Measurements from ENCODE around the gene CLMN. TPM values are rescaled to one million over a fixed set of nuclear protein-coding genes. Genes with fewer than 3 reads are reported as not detected.

Gene CLMN
- total and polyA plus RNA-seq, 2 of the 13 experiments (the other 11 are each of a cell fraction or from before 2014, with no cell fraction given): 15.1 to 16.7 TPM

DNA sequence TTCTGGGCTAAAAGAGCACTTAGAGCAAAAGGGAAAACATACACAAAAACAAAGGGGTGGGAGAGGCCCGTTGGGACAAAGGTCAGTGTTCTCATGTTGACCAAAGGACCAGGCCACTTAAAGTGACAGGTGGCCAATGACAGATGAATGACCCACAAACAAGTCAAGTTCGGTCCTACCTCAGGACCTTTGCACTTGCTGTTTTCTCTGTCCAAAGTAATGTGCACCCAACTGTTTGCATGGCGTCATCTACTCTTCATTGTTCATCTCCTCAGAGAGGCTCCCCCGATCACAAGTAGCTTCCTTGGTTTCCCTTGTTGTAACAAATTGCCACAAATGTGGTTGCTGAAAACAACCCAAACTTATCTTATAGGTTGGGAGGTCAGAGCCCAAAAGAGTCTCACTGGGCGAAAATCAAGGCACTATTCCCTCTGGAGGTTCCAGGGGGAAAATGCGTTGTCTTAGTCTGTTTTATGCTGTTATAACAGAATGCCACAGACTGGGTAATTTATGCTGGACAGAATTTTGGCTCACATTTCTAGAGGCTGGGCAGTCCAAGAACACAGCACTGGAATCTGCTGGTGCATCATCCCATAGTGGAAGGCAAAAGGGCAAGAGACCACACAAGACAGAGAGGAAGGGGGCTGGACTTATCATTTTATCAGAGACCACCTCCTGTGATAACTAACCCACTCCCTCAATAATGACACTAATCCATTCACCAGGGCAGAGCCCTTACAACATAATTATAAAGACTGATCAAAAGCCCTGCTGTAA, 23.9 kb downstream of the CLMN start (continued):
- TF ChIP-seq, protein P1, sequence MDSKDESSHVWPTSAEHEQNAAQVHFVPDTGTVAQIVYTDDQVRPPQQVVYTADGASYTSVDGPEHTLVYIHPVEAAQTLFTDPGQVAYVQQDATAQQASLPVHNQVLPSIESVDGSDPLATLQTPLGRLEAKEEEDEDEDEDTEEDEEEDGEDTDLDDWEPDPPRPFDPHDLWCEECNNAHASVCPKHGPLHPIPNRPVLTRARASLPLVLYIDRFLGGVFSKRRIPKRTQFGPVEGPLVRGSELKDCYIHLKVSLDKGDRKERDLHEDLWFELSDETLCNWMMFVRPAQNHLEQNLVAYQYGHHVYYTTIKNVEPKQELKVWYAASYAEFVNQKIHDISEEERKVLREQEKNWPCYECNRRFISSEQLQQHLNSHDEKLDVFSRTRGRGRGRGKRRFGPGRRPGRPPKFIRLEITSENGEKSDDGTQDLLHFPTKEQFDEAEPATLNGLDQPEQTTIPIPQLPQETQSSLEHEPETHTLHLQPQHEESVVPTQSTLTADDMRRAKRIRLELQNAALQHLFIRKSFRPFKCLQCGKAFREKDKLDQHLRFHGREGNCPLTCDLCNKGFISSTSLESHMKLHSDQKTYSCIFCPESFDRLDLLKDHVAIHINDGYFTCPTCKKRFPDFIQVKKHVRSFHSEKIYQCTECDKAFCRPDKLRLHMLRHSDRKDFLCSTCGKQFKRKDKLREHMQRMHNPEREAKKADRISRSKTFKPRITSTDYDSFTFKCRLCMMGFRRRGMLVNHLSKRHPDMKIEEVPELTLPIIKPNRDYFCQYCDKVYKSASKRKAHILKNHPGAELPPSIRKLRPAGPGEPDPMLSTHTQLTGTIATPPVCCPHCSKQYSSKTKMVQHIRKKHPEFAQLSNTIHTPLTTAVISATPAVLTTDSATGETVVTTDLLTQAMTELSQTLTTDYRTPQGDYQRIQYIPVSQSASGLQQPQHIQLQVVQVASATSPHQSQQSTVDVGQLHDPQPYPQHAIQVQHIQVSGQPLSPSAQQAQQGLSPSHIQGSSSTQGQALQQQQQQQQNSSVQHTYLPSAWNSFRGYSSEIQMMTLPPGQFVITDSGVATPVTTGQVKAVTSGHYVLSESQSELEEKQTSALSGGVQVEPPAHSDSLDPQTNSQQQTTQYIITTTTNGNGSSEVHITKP (CRISPR knock-in tag; IDR thresholded peaks at IDR 0.05; ENCODE audit: low read depth): peak; percentile 75; the same call in 1 of the 2 replicates
- TF ChIP-seq MTA1 (CRISPR knock-in tag; IDR thresholded peaks at IDR 0.05; ENCODE audit: borderline replicate concordance) (0 out of 2 replicates have a peak, but pooled peaks have one; percentile 38), HOXA5 (CRISPR knock-in tag; IDR thresholded peaks at IDR 0.05) (peak; percentile 87), FOXK1 (CRISPR knock-in tag; IDR thresholded peaks at IDR 0.05; ENCODE audit: borderline replicate concordance, low read depth) (peak; percentile 78; the same call in 1 of the 2 replicates), CBFB (CRISPR knock-in tag; IDR thresholded peaks at IDR 0.05) (0 out of 2 replicates have a peak, but pooled peaks have one; percentile 33), ARNTL (CRISPR knock-in tag; IDR thresholded peaks at IDR 0.05) (peak; percentile 43; the same call in 1 of the 2 replicates), ZNF652 (CRISPR knock-in tag; IDR thresholded peaks at IDR 0.05; ENCODE audit: borderline replicate concordance, low read depth) (0 out of 2 replicates have a peak, but pooled peaks have one; percentile 28), ZBTB20 (CRISPR knock-in tag; IDR thresholded peaks at IDR 0.05; ENCODE audit: borderline replicate concordance, low read depth) (peak; percentile 54; the same call in 1 of the 2 replicates), PAF1 (CRISPR knock-in tag; IDR thresholded peaks at IDR 0.05) (no peak), FOXA1 (IDR thresholded peaks at IDR 0.05) (no peak), FOXA1 (CRISPR knock-in tag; IDR thresholded peaks at IDR 0.05) (peak; percentile 94), SOX6 (IDR thresholded peaks at IDR 0.05) (no peak), SOX6 (CRISPR knock-in tag; IDR thresholded peaks at IDR 0.05) (peak; percentile 96), ZFP82 (CRISPR knock-in tag; IDR thresholded peaks at IDR 0.05; ENCODE audit: borderline replicate concordance) (no peak), ATF7 (IDR thresholded peaks at IDR 0.05) (0 out of 2 replicates have a peak, but pooled peaks have one; percentile 3), ATF7 (CRISPR knock-in tag; IDR thresholded peaks at IDR 0.05) (peak; percentile 84), FOXA3 (CRISPR knock-in tag; IDR thresholded peaks at IDR 0.05) (peak; percentile 90), ZBTB21 (CRISPR knock-in tag; IDR thresholded peaks at IDR 0.05) (peak; percentile 18; the same call in 1 of the 2 replicates), ZNF747 (CRISPR knock-in tag; IDR thresholded peaks at IDR 0.05; ENCODE audit: borderline replicate concordance) (peak; percentile 49; the same call in 1 of the 2 replicates), RXRA (CRISPR knock-in tag; IDR thresholded peaks at IDR 0.05) (peak; percentile 82; the same call in 1 of the 2 replicates), TGIF2 (CRISPR knock-in tag; IDR thresholded peaks at IDR 0.05) (peak; percentile 31; the same call in 1 of the 2 replicates), HOXD1 (CRISPR knock-in tag; IDR thresholded peaks at IDR 0.05) (peak; percentile 93)
- TF ChIP-seq, protein P2, sequence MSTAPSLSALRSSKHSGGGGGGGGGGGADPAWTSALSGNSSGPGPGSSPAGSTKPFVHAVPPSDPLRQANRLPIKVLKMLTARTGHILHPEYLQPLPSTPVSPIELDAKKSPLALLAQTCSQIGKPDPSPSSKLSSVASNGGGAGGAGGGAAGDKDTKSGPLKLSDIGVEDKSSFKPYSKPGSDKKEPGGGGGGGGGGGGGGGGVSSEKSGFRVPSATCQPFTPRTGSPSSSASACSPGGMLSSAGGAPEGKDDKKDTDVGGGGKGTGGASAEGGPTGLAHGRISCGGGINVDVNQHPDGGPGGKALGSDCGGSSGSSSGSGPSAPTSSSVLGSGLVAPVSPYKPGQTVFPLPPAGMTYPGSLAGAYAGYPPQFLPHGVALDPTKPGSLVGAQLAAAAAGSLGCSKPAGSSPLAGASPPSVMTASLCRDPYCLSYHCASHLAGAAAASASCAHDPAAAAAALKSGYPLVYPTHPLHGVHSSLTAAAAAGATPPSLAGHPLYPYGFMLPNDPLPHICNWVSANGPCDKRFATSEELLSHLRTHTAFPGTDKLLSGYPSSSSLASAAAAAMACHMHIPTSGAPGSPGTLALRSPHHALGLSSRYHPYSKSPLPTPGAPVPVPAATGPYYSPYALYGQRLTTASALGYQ (CRISPR knock-in tag; IDR thresholded peaks at IDR 0.05): peak; percentile 55; the same call in 1 of the 2 replicates
- TF ChIP-seq, protein P3, sequence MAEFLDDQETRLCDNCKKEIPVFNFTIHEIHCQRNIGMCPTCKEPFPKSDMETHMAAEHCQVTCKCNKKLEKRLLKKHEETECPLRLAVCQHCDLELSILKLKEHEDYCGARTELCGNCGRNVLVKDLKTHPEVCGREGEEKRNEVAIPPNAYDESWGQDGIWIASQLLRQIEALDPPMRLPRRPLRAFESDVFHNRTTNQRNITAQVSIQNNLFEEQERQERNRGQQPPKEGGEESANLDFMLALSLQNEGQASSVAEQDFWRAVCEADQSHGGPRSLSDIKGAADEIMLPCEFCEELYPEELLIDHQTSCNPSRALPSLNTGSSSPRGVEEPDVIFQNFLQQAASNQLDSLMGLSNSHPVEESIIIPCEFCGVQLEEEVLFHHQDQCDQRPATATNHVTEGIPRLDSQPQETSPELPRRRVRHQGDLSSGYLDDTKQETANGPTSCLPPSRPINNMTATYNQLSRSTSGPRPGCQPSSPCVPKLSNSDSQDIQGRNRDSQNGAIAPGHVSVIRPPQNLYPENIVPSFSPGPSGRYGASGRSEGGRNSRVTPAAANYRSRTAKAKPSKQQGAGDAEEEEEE (CRISPR knock-in tag; IDR thresholded peaks at IDR 0.05; ENCODE audit: borderline replicate concordance): 0 out of 2 replicates have a peak, but pooled peaks have one; percentile 9

Data from HepG2 (cell line).